ENCODE measurements around the gene SLC22A17.

DNA sequence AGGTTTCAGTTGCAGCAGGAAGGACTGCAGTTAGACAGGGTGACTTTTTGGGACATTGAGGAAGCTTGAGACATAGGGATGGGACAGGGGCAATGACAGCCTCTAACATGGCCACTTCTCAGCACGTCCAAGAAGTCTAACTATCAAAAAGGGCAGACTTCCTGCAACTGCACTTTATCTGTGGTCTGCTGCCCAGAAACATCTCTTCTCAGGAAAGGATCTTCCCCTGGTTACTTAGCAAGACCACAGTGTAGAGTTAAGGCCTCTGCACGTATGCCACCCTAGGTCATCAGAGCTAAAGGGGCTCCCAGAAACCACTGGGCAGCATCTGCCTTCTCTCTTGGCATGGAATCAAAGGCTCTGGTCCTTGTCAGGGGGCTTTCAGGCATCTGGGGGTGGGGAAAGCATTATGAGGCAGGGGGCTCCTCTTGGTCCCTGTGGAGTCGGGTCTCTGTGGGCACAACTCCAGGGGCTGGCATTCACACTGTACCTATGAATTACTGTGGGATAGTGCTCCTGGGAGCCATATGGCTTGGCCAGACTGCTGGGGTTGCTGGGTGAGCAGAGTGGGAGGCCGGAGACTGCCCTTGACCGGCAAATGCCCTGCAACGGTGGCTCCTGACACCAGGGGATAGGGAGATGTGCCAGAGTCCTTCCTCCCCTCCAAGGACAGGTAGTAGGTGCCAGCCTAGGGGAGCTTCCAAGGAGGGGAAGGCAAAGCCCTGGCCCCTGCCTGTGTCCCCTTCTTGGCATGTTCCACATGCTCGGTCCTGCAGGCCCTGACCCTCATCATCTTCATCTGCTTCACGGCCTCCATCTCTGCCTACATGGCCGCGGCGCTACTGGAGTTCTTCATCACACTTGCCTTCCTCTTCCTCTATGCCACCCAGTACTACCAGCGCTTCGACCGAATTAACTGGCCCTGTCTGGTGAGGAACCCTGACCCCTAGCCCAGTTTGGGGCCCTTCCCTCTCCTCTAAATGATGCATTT is 25.2 kb upstream of the SLC22A17 start:
- no peak for TF ChIP-seq POLR2A (IDR thresholded peaks at IDR 0.05; ENCODE audit: low read length)
- no peak for TF ChIP-seq GATA1 (IDR thresholded peaks at IDR 0.05; ENCODE audit: low read depth, low read length)

Measured in erythroblast (primary cell).